GM21619 (cell line): Measurements from ENCODE around the gene SLC44A5.
"Not testable (repeated sequence)": the region's sequence is repeated elsewhere in the genome, so short reads cannot be mapped to it uniquely, and the experiment has no call there.

Experiments used
- ATAC-seq: cut with Tn5 transposase; IDR thresholded peaks from one replicate; pipeline ENCODE4 v1.9.1; 2021; ENCODE audit not compliant: unreplicated experiment

SLC44A5 gene

GRCh38 chr1:75203415-75204277, 407.3 kb downstream of the SLC44A5 start:
- ATAC-seq: peak; percentile 91

- ATAC-seq: no peak
Measured at GRCh38 chr1:75202751-75203150, 408.2 kb downstream of the SLC44A5 start.

GRCh38 chr1:75198761-75199160, 412.2 kb downstream of the SLC44A5 start:
- ATAC-seq: no peak

DNA sequence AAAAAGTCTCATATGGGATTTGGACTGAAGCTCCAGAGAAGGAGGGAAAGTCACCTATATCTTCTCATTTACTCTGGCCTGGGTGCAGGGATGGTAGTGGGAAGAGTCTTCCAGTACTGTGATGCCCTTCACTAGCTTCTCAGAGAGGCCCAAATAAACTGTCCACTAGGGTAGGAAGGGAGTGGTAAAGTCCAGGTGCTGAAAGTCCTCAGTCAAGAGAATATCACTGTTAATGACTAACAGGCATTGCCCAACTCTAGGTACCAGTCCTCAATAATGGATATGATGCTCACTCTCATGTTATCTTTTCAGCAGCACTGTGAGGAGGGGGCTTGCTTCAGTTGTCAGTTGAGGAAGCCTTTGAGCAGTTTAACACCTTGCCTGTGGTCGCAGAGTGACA, 412.8 kb downstream of the SLC44A5 start:
- no peak for ATAC-seq

- ATAC-seq: no peak
Measured at GRCh38 chr1:75188892-75189291, 422.0 kb downstream of the SLC44A5 start.

DNA sequence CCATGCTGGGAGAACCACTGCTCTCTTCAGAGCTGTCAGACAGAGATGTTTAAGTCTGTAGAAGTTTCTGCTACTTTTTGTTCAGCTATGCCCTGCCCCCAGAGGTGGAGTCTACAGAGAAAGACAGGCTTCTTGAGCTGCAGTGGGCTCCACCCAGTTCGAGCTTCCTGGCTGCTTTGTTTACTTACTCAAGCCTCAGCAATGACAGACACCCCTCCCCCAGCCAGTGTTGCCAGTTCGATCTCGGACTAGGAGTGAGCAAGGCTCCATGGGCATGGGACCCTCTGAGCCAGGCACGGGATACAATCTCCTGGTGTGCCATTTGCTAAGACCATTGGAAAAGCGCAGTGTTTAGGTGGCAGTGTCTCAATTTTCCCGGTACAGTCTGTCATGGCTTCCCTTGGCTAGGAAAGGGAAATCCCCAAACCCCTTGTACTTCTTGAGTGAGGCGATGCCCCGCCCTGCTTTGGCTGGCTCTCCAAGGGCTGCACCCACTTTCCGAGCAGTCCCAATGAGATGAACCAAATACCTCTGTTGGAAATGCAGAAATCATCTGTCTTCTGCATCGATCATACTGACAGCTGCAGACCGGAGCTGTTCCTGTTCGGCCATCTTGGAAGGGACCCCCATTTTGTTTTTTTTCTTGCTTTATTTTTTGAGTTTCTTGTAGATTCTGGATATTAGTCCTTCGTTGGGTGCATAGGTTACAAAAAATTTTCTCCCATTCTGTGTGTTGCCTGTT, 429.5 kb downstream of the SLC44A5 start:
- ATAC-seq: not testable (repeated sequence)

GRCh38 chr1:75174031-75174760, 436.7 kb downstream of the SLC44A5 start:
- no peak for ATAC-seq

GRCh38 chr1:75172556-75172955, 438.4 kb downstream of the SLC44A5 start:
- ATAC-seq: no peak

DNA sequence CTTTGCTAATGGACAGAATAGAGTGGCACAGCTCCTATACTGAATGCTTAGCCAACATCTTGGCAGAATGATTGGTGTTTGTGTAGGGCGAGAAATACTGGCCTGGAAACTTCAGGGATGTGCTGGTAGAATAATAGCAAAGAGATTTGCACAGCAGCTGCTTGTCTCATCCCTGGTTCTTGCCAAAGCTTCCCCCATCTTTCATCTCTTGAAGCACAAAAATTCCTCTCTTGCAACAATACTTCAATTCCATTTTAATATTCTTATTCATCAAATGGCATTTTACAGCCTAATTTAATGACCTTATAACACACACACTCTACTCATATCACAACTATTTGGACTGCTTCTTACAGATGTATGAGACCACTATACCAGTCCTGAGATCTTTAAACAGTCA, 439.0 kb downstream of the SLC44A5 start:
- no peak for ATAC-seq

- no peak for ATAC-seq
Measured at GRCh38 chr1:75170981-75171380, 439.9 kb downstream of the SLC44A5 start.

DNA sequence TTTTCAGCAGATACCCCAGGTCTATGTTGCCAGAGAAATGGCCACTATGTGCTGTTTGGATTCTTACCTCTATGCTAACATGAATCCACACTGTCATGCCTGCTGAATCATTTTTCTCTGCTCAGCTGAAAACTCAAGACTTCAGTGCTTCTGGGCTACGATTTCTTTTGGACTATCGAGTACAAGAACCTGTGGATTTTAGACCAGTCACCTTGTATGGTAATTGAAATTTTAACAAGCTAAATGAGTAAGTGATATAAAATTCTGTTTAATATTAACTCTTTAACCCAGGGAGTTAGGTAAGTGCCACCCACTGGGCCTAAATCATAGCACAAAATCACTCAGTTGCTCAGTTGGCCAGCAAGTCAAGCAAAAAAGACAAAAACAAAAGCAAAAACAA, 440.9 kb downstream of the SLC44A5 start:
- no peak for ATAC-seq

DNA sequence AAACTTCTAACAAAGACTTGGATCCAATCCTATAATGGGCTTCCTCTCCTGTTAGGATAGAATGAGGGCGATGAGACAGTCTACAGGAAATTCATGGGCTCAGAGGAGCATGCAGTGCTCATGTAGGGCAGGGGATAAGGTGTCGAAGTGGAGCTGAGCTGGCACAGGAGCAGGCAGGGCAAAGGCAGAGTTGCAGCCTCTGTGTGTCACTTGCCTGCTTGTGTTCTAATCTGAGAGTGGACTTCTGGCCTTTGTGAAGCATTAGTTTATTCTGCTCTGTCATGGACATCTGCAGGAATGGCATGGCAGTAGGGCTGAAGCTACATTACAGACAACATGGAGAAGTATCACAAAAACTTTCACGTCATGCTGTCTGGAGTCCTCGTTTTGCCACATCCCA, 444.1 kb downstream of the SLC44A5 start:
- no peak for ATAC-seq

DNA sequence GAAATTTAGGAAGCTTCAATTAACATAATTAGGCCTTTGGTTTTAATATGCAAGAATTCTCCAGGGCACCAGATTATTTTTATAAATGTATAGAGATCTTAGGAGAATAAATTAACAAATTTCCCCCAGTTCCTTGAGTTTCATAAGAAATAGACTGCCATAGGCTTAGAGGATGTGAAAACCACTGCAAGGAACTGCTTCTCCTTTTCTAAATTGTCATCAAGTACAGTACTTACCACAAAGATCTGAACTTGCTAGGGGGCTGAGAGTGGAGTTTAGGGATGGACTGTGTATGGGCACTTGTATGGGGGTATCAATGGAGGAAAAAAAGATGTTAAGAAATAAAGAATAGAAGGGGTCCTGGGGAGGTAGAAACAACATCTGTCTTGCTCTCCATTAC, 445.6 kb downstream of the SLC44A5 start:
- ATAC-seq: no peak

GRCh38 chr1:75159154-75159553, 451.8 kb downstream of the SLC44A5 start:
- no peak for ATAC-seq
